HEK293 (cell line): ENCODE measurements around the gene MAGI2.
"Not testable (repeated sequence)": the region's sequence is repeated elsewhere in the genome, so short reads cannot be mapped to it uniquely, and the experiment has no call there.

Source experiments
- CTCF ChIA-PET: fragments of 350-600 bp; formaldehyde crosslinking; extraction: SDS; loops from one replicate; lab custom pipeline; 2021; ENCODE audit warnings: antibody characterized with exemption; lab: Yijun Ruan, JAX
- POLR2A ChIA-PET: fragments of 300-600 bp; formaldehyde crosslinking; extraction: SDS; loops from one replicate; lab custom pipeline; 2020; ENCODE audit warnings: antibody characterized with exemption, inconsistent platforms; lab: Yijun Ruan, JAX
- H3K27ac ChIP-seq: fragments of 200-500 bp; sonication (Bioruptor generic); 2 replicates; pipeline ENCODE4 v1.5.1; 2014; ENCODE audit warnings: low read depth, low read length, control low read depth, inconsistent platforms; ENCODE audit errors: extremely low read depth
- H3K36me3 ChIP-seq, 2 experiments: fragments of 200-500 bp in 1 of 2; sonication (Bioruptor generic) in 1 of 2; 1 replicate in 1 of 2; 2 replicates in 1 of 2; pipeline ENCODE4 v1.5.1; 2014 to 2017; ENCODE audit warnings: inconsistent platforms in 2 of 2, low read length in 2 of 2; ENCODE audit not compliant: control insufficient read depth in 2 of 2, insufficient read depth in 1 of 2
- H3K4me1 ChIP-seq: fragments of 200-500 bp; sonication (Bioruptor generic); 2 replicates; pipeline ENCODE4 v1.5.1; 2014; ENCODE audit warnings: mild to moderate bottlenecking, low read length, inconsistent platforms; ENCODE audit not compliant: control insufficient read depth, insufficient read depth
- H3K4me3 ChIP-seq: 2 replicates; pipeline ENCODE4 v1.5.1; 2011; ENCODE audit warnings: low read depth, mild to moderate bottlenecking, control low read depth, low read length, moderate library complexity
- H3K9me3 ChIP-seq: fragments of 200-500 bp; sonication (Bioruptor generic); 2 replicates; pipeline ENCODE4 v1.5.1; 2014; ENCODE audit warnings: low read depth, low read length, inconsistent platforms; ENCODE audit not compliant: control insufficient read depth, insufficient read depth
- REST ChIP-seq: fragments of 450-650 bp; formaldehyde crosslinking; IDR thresholded peaks from 2 replicates; pipeline ENCODE4 v1.5.1; 2016; ENCODE audit warnings: missing biosample characterization, missing genetic modification characterization
- SETDB1 ChIP-seq: IDR thresholded peaks from one replicate; pipeline ENCODE4 v1.6.1; 2017; ENCODE audit warnings: mild to moderate bottlenecking, low read length, moderate library complexity, mixed read lengths; ENCODE audit not compliant: insufficient read length
- SP2 ChIP-seq: fragments of 450-650 bp; formaldehyde crosslinking; IDR thresholded peaks from 2 replicates; pipeline ENCODE4 v1.5.1; 2016; ENCODE audit warnings: missing biosample characterization, missing genetic modification characterization
- TRIM28 ChIP-seq: IDR thresholded peaks from 2 replicates; pipeline ENCODE4 v1.6.1; 2011; ENCODE audit warnings: low read length, control low read depth, borderline replicate concordance
- ZBTB26 ChIP-seq: fragments of 450-650 bp; formaldehyde crosslinking; optimal IDR thresholded peaks from 2 replicates; pipeline ENCODE3; 2016; ENCODE audit warnings: missing biosample characterization, mild to moderate bottlenecking, missing genetic modification characterization
- ZNF112 ChIP-seq: fragments of 450-650 bp; formaldehyde crosslinking; IDR thresholded peaks from 2 replicates; pipeline ENCODE4 v1.5.0; 2017; ENCODE audit warnings: missing biosample characterization, missing genetic modification characterization
- ZNF146 ChIP-seq: fragments of 450-650 bp; formaldehyde crosslinking; IDR thresholded peaks from 2 replicates; pipeline ENCODE4 v1.5.1; 2016; ENCODE audit warnings: missing biosample characterization, missing genetic modification characterization
- ZNF2 ChIP-seq: fragments of 450-650 bp; formaldehyde crosslinking; IDR thresholded peaks from 2 replicates; pipeline ENCODE4 v1.5.1; 2016; ENCODE audit warnings: missing biosample characterization, missing genetic modification characterization
- ZNF202 ChIP-seq: fragments of 450-650 bp; formaldehyde crosslinking; IDR thresholded peaks from 2 replicates; pipeline ENCODE4 v1.5.1; 2016; ENCODE audit warnings: missing biosample characterization, missing genetic modification characterization, borderline replicate concordance
- ZNF280D ChIP-seq: fragments of 450-650 bp; formaldehyde crosslinking; IDR thresholded peaks from 2 replicates; pipeline ENCODE4 v1.5.1; 2016; ENCODE audit warnings: missing biosample characterization, missing genetic modification characterization
- ZNF555 ChIP-seq: fragments of 450-650 bp; formaldehyde crosslinking; conservative IDR thresholded peaks from 2 replicates; pipeline ENCODE4 v1.5.1; 2017; ENCODE audit warnings: missing biosample characterization, mild to moderate bottlenecking, missing genetic modification characterization, inconsistent platforms
- ZNF791 ChIP-seq: fragments of 450-650 bp; formaldehyde crosslinking; IDR thresholded peaks from 2 replicates; pipeline ENCODE4 v1.5.1; 2016; ENCODE audit warnings: missing biosample characterization, missing genetic modification characterization

MAGI2 gene

GRCh38 chr7:78253850-78254725 is 1199.4 kb downstream of the MAGI2 start (continued):
- TF ChIP-seq REST (tag by site-specific recombination) (no peak), ZNF2 (tag by site-specific recombination) (no peak), SP2 (tag by site-specific recombination) (no peak)

- Histone ChIP-seq H3K27ac (no peak overlapping the region), H3K9me3 (no peaks in the 10 kb centered on the region), H3K36me3 (no peaks in the 10 kb centered on the region), H3K4me3 (no peak overlapping the region), H3K4me1 (no peaks in the 10 kb centered on the region)
- TF ChIP-seq ZNF555 (tag by site-specific recombination) (no peak), ZNF202 (tag by site-specific recombination) (no peak)
- POLR2A ChIA-PET, result no interaction called here
- CTCF ChIA-PET, result no interaction called here
Observed at GRCh38 chr7:78248867-78249266, 1204.6 kb downstream of the MAGI2 start.

GRCh38 chr7:78247910-78248689 is 1205.4 kb downstream of the MAGI2 start:
- ChIA-PET POLR2A (no interaction called here), CTCF (no interaction called here)
- TF ChIP-seq SETDB1 (peak; percentile 92), ZNF112 (no peak), ZBTB26 (no peak), ZNF791 (tag by site-specific recombination) (peak; percentile 91), TRIM28 (peak; percentile 88)

GRCh38 chr7:78240179-78240578 is 1213.3 kb downstream of the MAGI2 start:
- CTCF ChIA-PET, H3K27ac ChIP-seq, H3K4me1 ChIP-seq, POLR2A ChIA-PET, H3K36me3 ChIP-seq, H3K4me3 ChIP-seq, H3K9me3 ChIP-seq: not testable (repeated sequence)
- TF ChIP-seq ZNF280D (tag by site-specific recombination) (0 out of 2 replicates have a peak, but pooled peaks have one; percentile 17), ZNF146 (tag by site-specific recombination) (peak; percentile 47; the same call in 1 of the 2 replicates)

More at GRCh38 chr7:78247910-78248689, 1205.4 kb downstream of the MAGI2 start:
- H3K36me3 ChIP-seq, result no peaks in the 10 kb centered on the region
- H3K4me1 ChIP-seq, result no peaks in the 10 kb centered on the region
- no peaks in the 10 kb centered on the region for H3K9me3 ChIP-seq
- no peak overlapping the region for H3K27ac ChIP-seq
- no peak overlapping the region for H3K4me3 ChIP-seq
